ENCODE results near the gene CLASP1. TPM values are rescaled to one million over a fixed set of nuclear protein-coding genes. Genes with fewer than 3 reads are reported as not detected.

The CLASP1 gene
- total and polyA plus RNA-seq, 2 donors (not counting 3 experiments of a cell fraction or from before 2014, with no cell fraction given) = 10.0 to 57.9 TPM

DNA sequence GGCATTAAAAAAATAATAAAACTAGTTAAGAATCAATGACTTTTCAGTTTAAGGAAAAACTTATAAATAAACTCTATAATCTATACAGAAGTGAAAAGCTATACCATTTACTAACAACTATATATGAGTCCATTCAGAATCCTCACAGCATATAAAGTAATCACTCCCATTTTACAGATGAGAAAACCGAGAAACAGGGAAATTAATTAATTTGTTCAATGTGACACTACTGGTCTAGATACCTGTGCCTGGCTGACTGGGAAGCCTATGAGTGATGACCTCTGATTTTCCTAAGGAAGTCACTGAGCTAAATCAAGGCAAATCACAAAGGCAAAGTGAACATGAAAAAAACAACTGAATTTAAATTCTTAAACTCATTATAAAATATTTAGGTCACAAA lies 218.0 kb downstream of the CLASP1 start:
- H4K20me1 ChIP-seq (replicated peaks; ENCODE audit: control insufficient read depth, extremely low read depth, insufficient read depth, low read length) = no peaks in the 10 kb centered on the region
- no peak overlapping the region for H3K27ac ChIP-seq (ENCODE audit: insufficient read depth, low read depth, low read length)
- no TSS peak for BruUV-seq (replicated peaks)
- no peak overlapping the region for H3K9ac ChIP-seq (replicated peaks; ENCODE audit: extremely low read depth, insufficient read depth, low read length)
- H3K4me1 ChIP-seq (ENCODE audit: control insufficient read depth, extremely low read depth, insufficient read depth, low read length) = no peaks in the 10 kb centered on the region
- H3K79me2 ChIP-seq (ENCODE audit: control insufficient read depth, insufficient read depth, low read length) = no peaks in the 10 kb centered on the region
- H3K36me3 ChIP-seq (ENCODE audit: control insufficient read depth in 2 of 2, extremely low read depth in 1 of 2, insufficient read depth in 2 of 2, low read length in 2 of 2) = peaks cover 7 to 14% of the 10 kb centered on the region in 2 experiments
- FAIRE-seq (no peak), DNase-seq (ENCODE audit: low read depth, low spot score) (no peak)
- no peak for TF ChIP-seq POLR2A (IDR thresholded peaks at IDR 0.05; ENCODE audit: low read depth, low read length)
- TF ChIP-seq MAX (IDR thresholded peaks at IDR 0.05; ENCODE audit: insufficient read depth, insufficient read length) = no peak
- ChIA-PET POLR2A (interaction anchor here (0.7 kb wide), 1 partner anchor 62 kb away, joined by 4 read pairs; no protein-coding TSS in a partner anchor), CTCF (interaction anchor here (1.0 to 2.1 kb wide), 3 partner anchors 14 to 41 kb away, joined by 3 to 6 read pairs (median 4); no protein-coding TSS in a partner anchor)
- dilution Hi-C loops (cut with MboI; ENCODE audit: extremely low pct_ligation_motif_present, low sequenced_read_pairs) = no loop called here
- intact Hi-C loops (cut with micrococcal nuclease) = no loop called here
- no peaks in the 10 kb centered on the region for H3K9me1 ChIP-seq (replicated peaks; ENCODE audit: control insufficient read depth, extremely low read depth, insufficient read depth, low read length)
- H3K9me3 ChIP-seq (replicated peaks; ENCODE audit: control insufficient read depth, insufficient read depth, low read length) = no peaks in the 10 kb centered on the region
- H3K4me3 ChIP-seq (replicated peaks in 1 of 3; ENCODE audit: insufficient read depth in 1 of 3, low read depth in 1 of 3, low read length in 3 of 3) = no peak overlapping the region
- H3K4me2 ChIP-seq (ENCODE audit: insufficient read depth, low read length) = no peak overlapping the region
- H2AFZ ChIP-seq (ENCODE audit: low read depth, low read length) = no peak overlapping the region
- H3K27me3 ChIP-seq (ENCODE audit: control insufficient read depth in 2 of 2, insufficient read depth in 2 of 2, low read length in 2 of 2) = no peaks in the 10 kb centered on the region

- Histone ChIP-seq H3K9ac (replicated peaks; ENCODE audit: extremely low read depth, insufficient read depth, low read length) (no peak overlapping the region), H4K20me1 (replicated peaks; ENCODE audit: control insufficient read depth, extremely low read depth, insufficient read depth, low read length) (no peaks in the 10 kb centered on the region), H3K4me2 (ENCODE audit: insufficient read depth, low read length) (no peak overlapping the region), H3K9me3 (replicated peaks; ENCODE audit: control insufficient read depth, insufficient read depth, low read length) (no peaks in the 10 kb centered on the region), H3K4me1 (ENCODE audit: control insufficient read depth, extremely low read depth, insufficient read depth, low read length) (no peaks in the 10 kb centered on the region), H3K79me2 (ENCODE audit: control insufficient read depth, insufficient read depth, low read length) (no peaks in the 10 kb centered on the region), H3K36me3 (ENCODE audit: control insufficient read depth in 2 of 2, extremely low read depth in 1 of 2, insufficient read depth in 2 of 2, low read length in 2 of 2) (peaks cover 9 to 16% of the 10 kb centered on the region in 2 experiments), H3K4me3 (replicated peaks in 1 of 3; ENCODE audit: insufficient read depth in 1 of 3, low read depth in 1 of 3, low read length in 3 of 3) (no peak overlapping the region), H3K27me3 (ENCODE audit: control insufficient read depth in 2 of 2, insufficient read depth in 2 of 2, low read length in 2 of 2) (no peaks in the 10 kb centered on the region), H3K9me1 (replicated peaks; ENCODE audit: control insufficient read depth, extremely low read depth, insufficient read depth, low read length) (no peaks in the 10 kb centered on the region), H3K27ac (ENCODE audit: insufficient read depth, low read depth, low read length) (no peak overlapping the region), H2AFZ (ENCODE audit: low read depth, low read length) (no peak overlapping the region)
- ChIA-PET POLR2A (no interaction called here), CTCF (interaction anchor here (0.7 to 4.0 kb wide), 6 partner anchors 10 to 301 kb away, joined by 3 to 13 read pairs (median 5); no protein-coding TSS in a partner anchor)
- dilution Hi-C loops (cut with MboI; ENCODE audit: extremely low pct_ligation_motif_present, low sequenced_read_pairs) (no loop called here), intact Hi-C loops (cut with micrococcal nuclease) (no loop called here)
- FAIRE-seq = no peak
- no peak for DNase-seq (ENCODE audit: low read depth, low spot score)
- TF ChIP-seq EZH2 (IDR thresholded peaks at IDR 0.05; ENCODE audit: borderline replicate concordance, low read depth, low read length, severe bottlenecking) = no peak
- TF ChIP-seq, protein P1, sequence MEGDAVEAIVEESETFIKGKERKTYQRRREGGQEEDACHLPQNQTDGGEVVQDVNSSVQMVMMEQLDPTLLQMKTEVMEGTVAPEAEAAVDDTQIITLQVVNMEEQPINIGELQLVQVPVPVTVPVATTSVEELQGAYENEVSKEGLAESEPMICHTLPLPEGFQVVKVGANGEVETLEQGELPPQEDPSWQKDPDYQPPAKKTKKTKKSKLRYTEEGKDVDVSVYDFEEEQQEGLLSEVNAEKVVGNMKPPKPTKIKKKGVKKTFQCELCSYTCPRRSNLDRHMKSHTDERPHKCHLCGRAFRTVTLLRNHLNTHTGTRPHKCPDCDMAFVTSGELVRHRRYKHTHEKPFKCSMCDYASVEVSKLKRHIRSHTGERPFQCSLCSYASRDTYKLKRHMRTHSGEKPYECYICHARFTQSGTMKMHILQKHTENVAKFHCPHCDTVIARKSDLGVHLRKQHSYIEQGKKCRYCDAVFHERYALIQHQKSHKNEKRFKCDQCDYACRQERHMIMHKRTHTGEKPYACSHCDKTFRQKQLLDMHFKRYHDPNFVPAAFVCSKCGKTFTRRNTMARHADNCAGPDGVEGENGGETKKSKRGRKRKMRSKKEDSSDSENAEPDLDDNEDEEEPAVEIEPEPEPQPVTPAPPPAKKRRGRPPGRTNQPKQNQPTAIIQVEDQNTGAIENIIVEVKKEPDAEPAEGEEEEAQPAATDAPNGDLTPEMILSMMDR (IDR thresholded peaks at IDR 0.05; ENCODE audit: extremely low read depth in 1 of 2, insufficient read depth in 1 of 2, low read depth in 1 of 2, low read length in 2 of 2) = no peak
- no peak for TF ChIP-seq MAX (IDR thresholded peaks at IDR 0.05; ENCODE audit: insufficient read depth, insufficient read length)
- no peak for TF ChIP-seq JUN (IDR thresholded peaks at IDR 0.05; ENCODE audit: borderline replicate concordance, insufficient read depth, insufficient read length, low read depth)
- TF ChIP-seq POLR2AphosphoS5 (IDR thresholded peaks at IDR 0.05; ENCODE audit: insufficient read depth, low read depth, low read length) = no peak
- TF ChIP-seq MYC (IDR thresholded peaks at IDR 0.05; ENCODE audit: low read depth, low read length) = no peak
- TF ChIP-seq GATA2 (IDR thresholded peaks at IDR 0.05; ENCODE audit: insufficient read depth, insufficient read length, low read depth, low read length) = no peak
- no peak for TF ChIP-seq FOS (IDR thresholded peaks at IDR 0.05; ENCODE audit: borderline replicate concordance, insufficient read depth, low read length)
- no peak for TF ChIP-seq POLR2A (IDR thresholded peaks at IDR 0.05; ENCODE audit: low read depth, low read length)
- BruUV-seq (replicated peaks) = no TSS peak
Measured at GRCh38 chr2:121429927-121430520, 219.2 kb downstream of the CLASP1 start.

All from endothelial cell of umbilical vein (primary cell).